ENCODE data around the gene ANTXRL. TPM values are rescaled to one million over a fixed set of nuclear protein-coding genes. Genes with fewer than 3 reads are reported as not detected.

The ANTXRL gene
- total RNA-seq, 1 experiment from 2014 or later, result 0.26 TPM

GRCh38 chr10:46282842-46283574 lies 3.8 kb upstream of the ANTXRL start:
- Histone ChIP-seq H3K4me1 (replicated peaks; ENCODE audit: insufficient read depth) (peaks cover 42% of the 10 kb centered on the region), H3F3A (ENCODE audit: insufficient read depth, low read depth) (peaks cover 17% of the 10 kb centered on the region; the same call in 1 of the 2 replicates), H2AFZ (no peak overlapping the region), H4K20me1 (ENCODE audit: insufficient read depth) (no peaks in the 10 kb centered on the region), H3K4me2 (peak overlapping the region; percentile 92), H3K36me3 (ENCODE audit: low read depth) (no peaks in the 10 kb centered on the region), H3K27me3 (ENCODE audit: insufficient read depth, low read depth) (no peaks in the 10 kb centered on the region), H3K4me3 (peak overlapping the region; percentile 47; the same call in 1 of the 2 replicates), H3K27ac (no peak overlapping the region), H3K9me2 (ENCODE audit: insufficient read depth) (no peaks in the 10 kb centered on the region), H3K9me3 (ENCODE audit: insufficient read depth, low read depth) (no peaks in the 10 kb centered on the region), H3K79me2 (ENCODE audit: low read depth) (0 out of 2 replicates have a peak, but pooled peaks cover 7% of the 10 kb centered on the region)
- no peak for TF ChIP-seq CTCF (conservative IDR thresholded peaks at IDR 0.05)
- no peak for TF ChIP-seq EZH2 (IDR thresholded peaks at IDR 0.05; ENCODE audit: low read depth)
- DNase-seq, result peak in 1 of 2 experiments; percentile 82
- POLR2A ChIA-PET (ENCODE audit: unreplicated experiment), result no interaction called here
- BruUV-seq (replicated peaks), result no TSS peak
- CTCF ChIA-PET, result no interaction called here
- intact Hi-C loops (cut with micrococcal nuclease; ENCODE audit: unreplicated experiment), result loop anchor here (5.0 kb wide), 1 partner anchor 261 kb away; no protein-coding TSS in a partner anchor

DNA sequence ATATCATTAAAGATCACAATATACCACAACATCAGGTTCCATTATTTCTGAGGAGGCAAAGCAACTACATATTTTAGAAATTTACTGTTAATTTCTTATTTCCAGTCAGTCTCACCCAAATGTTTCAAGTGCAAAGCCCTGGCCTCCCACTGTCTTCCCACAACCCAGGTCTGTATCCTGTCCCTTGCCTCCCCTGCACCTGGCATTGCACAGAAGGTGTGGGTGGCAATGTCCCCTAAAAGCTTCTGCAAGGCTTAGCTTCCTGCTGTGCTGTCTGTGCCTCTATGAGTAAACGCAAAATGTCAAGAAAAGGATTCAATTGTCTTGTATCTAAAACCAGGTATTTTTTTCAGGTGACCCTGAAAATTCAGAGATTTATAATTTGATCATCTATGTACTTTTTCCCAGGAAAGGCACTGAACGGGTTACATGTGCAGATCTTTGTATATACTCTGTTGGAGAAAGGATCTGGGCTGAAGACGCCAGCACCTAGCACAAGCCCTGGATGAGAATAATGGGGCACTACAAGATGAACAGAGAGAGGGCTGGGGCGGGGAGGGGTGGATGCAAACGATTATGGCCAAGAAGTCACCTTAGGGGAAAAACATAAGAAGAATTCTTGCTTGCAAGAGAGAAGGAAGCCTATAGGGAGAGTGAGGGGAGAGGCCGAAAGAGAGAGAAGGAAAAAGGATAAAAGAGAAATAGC lies 3.1 kb upstream of the ANTXRL start:
- Histone ChIP-seq H3K27me3 (ENCODE audit: insufficient read depth, low read depth) (no peaks in the 10 kb centered on the region), H3K9me2 (ENCODE audit: insufficient read depth) (no peaks in the 10 kb centered on the region), H4K20me1 (ENCODE audit: insufficient read depth) (no peaks in the 10 kb centered on the region), H3K4me1 (replicated peaks; ENCODE audit: insufficient read depth) (peaks cover 49% of the 10 kb centered on the region), H2AFZ (peak overlapping the region; percentile 75; the same call in 1 of the 2 replicates), H3K4me3 (peak overlapping the region; percentile 93), H3K9me3 (ENCODE audit: insufficient read depth, low read depth) (no peaks in the 10 kb centered on the region), H3K27ac (no peak overlapping the region), H3K36me3 (ENCODE audit: low read depth) (no peaks in the 10 kb centered on the region), H3F3A (ENCODE audit: insufficient read depth, low read depth) (peaks cover 24% of the 10 kb centered on the region), H3K79me2 (ENCODE audit: low read depth) (0 out of 2 replicates have a peak, but pooled peaks cover 7% of the 10 kb centered on the region), H3K4me2 (peak overlapping the region; percentile 92)
- TF ChIP-seq CTCF (conservative IDR thresholded peaks at IDR 0.05) (no peak), EZH2 (IDR thresholded peaks at IDR 0.05; ENCODE audit: low read depth) (no peak)
- BruUV-seq (replicated peaks), result TSS peak; percentile 23
- ChIA-PET CTCF (no interaction called here), POLR2A (ENCODE audit: unreplicated experiment) (no interaction called here)
- no peak for DNase-seq
- intact Hi-C loops (cut with micrococcal nuclease; ENCODE audit: unreplicated experiment), result loop anchor here (5.0 kb wide), 1 partner anchor 261 kb away; no protein-coding TSS in a partner anchor

- no peaks in the 10 kb centered on the region for H3K9me2 ChIP-seq (ENCODE audit: insufficient read depth)
- no peaks in the 10 kb centered on the region for H4K20me1 ChIP-seq (ENCODE audit: insufficient read depth)
- peak overlapping the region; percentile 57 for H3K27ac ChIP-seq
- H3K4me1 ChIP-seq (replicated peaks; ENCODE audit: insufficient read depth), result peaks cover 57% of the 10 kb centered on the region
- H3K4me2 ChIP-seq, result peak overlapping the region; percentile 92
- peak overlapping the region; percentile 93 for H3K4me3 ChIP-seq
- peak overlapping the region; percentile 81 for H2AFZ ChIP-seq
- peaks cover 31% of the 10 kb centered on the region for H3F3A ChIP-seq (ENCODE audit: insufficient read depth, low read depth)
- BruUV-seq (replicated peaks), result TSS peak; percentile 88
- POLR2A ChIA-PET (ENCODE audit: unreplicated experiment), result no interaction called here
- CTCF ChIA-PET, result no interaction called here
- no peaks in the 10 kb centered on the region for H3K9me3 ChIP-seq (ENCODE audit: insufficient read depth, low read depth)
- H3K79me2 ChIP-seq (ENCODE audit: low read depth), result 0 out of 2 replicates have a peak, but pooled peaks cover 7% of the 10 kb centered on the region
- no peaks in the 10 kb centered on the region for H3K27me3 ChIP-seq (ENCODE audit: insufficient read depth, low read depth)
- no peaks in the 10 kb centered on the region for H3K36me3 ChIP-seq (ENCODE audit: low read depth)
- peak; percentile 77 to 96 for DNase-seq
- intact Hi-C loops (cut with micrococcal nuclease; ENCODE audit: unreplicated experiment), result loop anchor here (5.0 kb wide), 1 partner anchor 262 kb away; no protein-coding TSS in a partner anchor
- TF ChIP-seq CTCF (conservative IDR thresholded peaks at IDR 0.05) (no peak), EZH2 (IDR thresholded peaks at IDR 0.05; ENCODE audit: low read depth) (no peak)
Measured at GRCh38 chr10:46284286-46285229, 2.2 kb upstream of the ANTXRL start.
